Peyer's patch (tissue), 4 donors: Measurements from ENCODE around the gene LRRTM2. TPM values are rescaled to one million over a fixed set of nuclear protein-coding genes. Genes with fewer than 3 reads are reported as not detected.
A peak's percentile ranks its signal among the peaks of the same experiment; 100 is the strongest.
"Not testable (repeated sequence)": the region's sequence is repeated elsewhere in the genome, so short reads cannot be mapped to it uniquely, and the experiment has no call there.

Experiments
- DNase-seq, 3 donors: peaks; one replicate each; pipeline ENCODE4 v3.0.0-alpha.2; 2017 to 2019
- H3K27ac ChIP-seq, 4 donors: fragments of 200-600 bp; sonication (generic); one replicate each; pipeline ENCODE4 v1.5.1; 2016 to 2019
- H3K27me3 ChIP-seq, 2 donors: fragments of 200-600 bp; sonication (generic); one replicate each; pipeline ENCODE4 v1.5.1; 2019
- H3K36me3 ChIP-seq, 3 donors: fragments of 200-600 bp; sonication (generic); one replicate each; pipeline ENCODE4 v1.5.1; 2016 to 2019
- H3K4me1 ChIP-seq, 4 donors: fragments of 200-600 bp; sonication (generic); one replicate each; pipeline ENCODE4 v1.5.1; 2016 to 2019
- H3K4me3 ChIP-seq, 4 donors: fragments of 200-600 bp; sonication (generic); 1 replicate in 3 of 4; 2 replicates in 1 of 4; pipeline ENCODE4 v1.5.1; 2016 to 2019; ENCODE audit warnings: mild to moderate bottlenecking in 1 of 4
- H3K9me3 ChIP-seq, 4 donors: fragments of 200-600 bp; sonication (generic); one replicate each; pipeline ENCODE4 v1.5.1; 2016 to 2019; ENCODE audit warnings: mild to moderate bottlenecking in 1 of 4
- CTCF ChIP-seq, 6 experiments: fragments of 450-650 bp in 4 of 6; fragments of 200-600 bp in 2 of 6; sonication (generic) in 1 of 6; IDR thresholded peaks; one replicate each; pipeline ENCODE4 v1.5.1; 2017 to 2019; ENCODE audit warnings: antibody characterized with exemption in 6 of 6, mild to moderate bottlenecking in 3 of 6, moderate library complexity in 1 of 6
- POLR2A ChIP-seq, 2 donors: fragments of 450-650 bp; IDR thresholded peaks; one replicate each; pipeline ENCODE4 v1.5.1; 2017; ENCODE audit warnings: antibody characterized with exemption in 2 of 2, mild to moderate bottlenecking in 2 of 2, moderate library complexity in 2 of 2
- total RNA-seq, 4 donors: library from RNA; depleted of rRNA; stranded (reverse); fragments of >200 nt; gene quantifications; one replicate each; pipeline ENCODE4 v1.1.0, GENCODE V29; 2016

The LRRTM2 gene
- total RNA-seq, result 1 to 10 TPM in 1 of 4 donors, not detected in 3; 4.1 TPM

GRCh38 chr5:138874771-138875551 is at the start of gene LRRTM2:
Gene LRRTM2 (minus strand): TSS chr5:138875335. CDS start chr5:138874911, 424 bp downstream.
- no peak for TF ChIP-seq CTCF (IDR thresholded peaks at IDR 0.05)
- TF ChIP-seq POLR2A (IDR thresholded peaks at IDR 0.05), result no peak
- H3K9me3 ChIP-seq, result no peaks in the 10 kb centered on the region
- no peak within 1 kb of the TSS for H3K27ac ChIP-seq
- no peak for DNase-seq
- no peaks in the 10 kb centered on the region for H3K27me3 ChIP-seq
- H3K36me3 ChIP-seq, result no peaks in the 10 kb centered on the region
- H3K4me3 ChIP-seq, result peak within 1 kb of the TSS in 1 of 4 donors; percentile 6
- no peaks in the 10 kb centered on the region for H3K4me1 ChIP-seq

DNA sequence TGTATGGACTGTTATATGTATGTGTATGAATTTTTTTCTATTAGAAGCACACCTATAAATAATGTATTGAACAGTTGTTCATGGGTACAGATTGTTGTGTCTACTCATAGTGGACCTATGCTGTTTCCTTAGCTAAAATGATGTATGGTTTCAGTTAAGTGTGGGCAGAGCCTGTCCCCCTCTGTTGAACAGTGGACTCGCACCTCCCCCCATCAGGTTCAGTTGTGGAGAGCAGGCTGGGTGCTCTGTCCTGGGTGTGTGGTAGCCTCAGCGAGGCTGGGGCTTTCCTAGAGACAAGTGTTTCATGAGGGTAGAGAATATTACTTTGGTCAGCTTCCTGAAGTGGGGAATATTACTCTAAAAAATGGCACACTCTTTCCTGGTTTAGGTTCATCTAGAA is 47.4 kb upstream of the LRRTM2 start:
- DNase-seq, result no peak
- no peak for TF ChIP-seq POLR2A (IDR thresholded peaks at IDR 0.05)
- no peak for TF ChIP-seq CTCF (IDR thresholded peaks at IDR 0.05)
- no peaks in the 10 kb centered on the region for H3K27me3 ChIP-seq
- H3K36me3 ChIP-seq, result peaks cover 0 to 47% (median 0%) of the 10 kb centered on the region in 3 donors
- no peak overlapping the region for H3K27ac ChIP-seq
- no peak overlapping the region for H3K4me3 ChIP-seq
- H3K9me3 ChIP-seq, result no peaks in the 10 kb centered on the region
- peaks cover 0 to 12% (median 0%) of the 10 kb centered on the region in 4 donors for H3K4me1 ChIP-seq

GRCh38 chr5:138921362-138921761 is 46.2 kb upstream of the LRRTM2 start:
- not testable (repeated sequence) for H3K9me3 ChIP-seq, H3K4me3 ChIP-seq, DNase-seq, H3K27me3 ChIP-seq, H3K4me1 ChIP-seq, H3K27ac ChIP-seq
- H3K36me3 ChIP-seq, result peaks cover 0 to 37% (median 0%) of the 10 kb centered on the region in 3 donors

DNA sequence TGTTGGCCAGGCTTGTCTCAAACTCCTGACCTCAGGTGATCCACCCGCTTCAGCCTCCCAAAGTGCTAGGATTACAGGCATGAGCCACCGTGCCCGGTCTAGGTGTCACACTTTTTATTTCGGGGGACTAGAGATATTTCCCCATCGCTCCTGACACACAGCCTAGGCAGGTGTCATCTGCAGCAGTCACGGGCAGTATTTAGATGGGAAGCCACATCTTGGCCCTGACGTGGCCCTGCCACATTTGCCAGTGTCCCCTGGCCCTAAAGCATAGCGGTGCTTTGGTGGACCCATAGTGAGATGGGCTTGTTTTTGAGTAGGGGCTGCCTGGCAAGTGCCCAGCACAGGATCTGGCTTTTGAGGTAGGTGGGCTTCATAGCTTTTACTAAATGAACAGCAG is 45.0 kb upstream of the LRRTM2 start:
- Histone ChIP-seq H3K9me3 (no peaks in the 10 kb centered on the region), H3K27me3 (no peaks in the 10 kb centered on the region), H3K4me3 (no peak overlapping the region), H3K27ac (no peak overlapping the region), H3K4me1 (no peaks in the 10 kb centered on the region), H3K36me3 (peaks cover 0 to 30% (median 0%) of the 10 kb centered on the region in 3 donors)
- TF ChIP-seq CTCF (IDR thresholded peaks at IDR 0.05), result no peak
- TF ChIP-seq POLR2A (IDR thresholded peaks at IDR 0.05), result no peak
- DNase-seq, result no peak

DNA sequence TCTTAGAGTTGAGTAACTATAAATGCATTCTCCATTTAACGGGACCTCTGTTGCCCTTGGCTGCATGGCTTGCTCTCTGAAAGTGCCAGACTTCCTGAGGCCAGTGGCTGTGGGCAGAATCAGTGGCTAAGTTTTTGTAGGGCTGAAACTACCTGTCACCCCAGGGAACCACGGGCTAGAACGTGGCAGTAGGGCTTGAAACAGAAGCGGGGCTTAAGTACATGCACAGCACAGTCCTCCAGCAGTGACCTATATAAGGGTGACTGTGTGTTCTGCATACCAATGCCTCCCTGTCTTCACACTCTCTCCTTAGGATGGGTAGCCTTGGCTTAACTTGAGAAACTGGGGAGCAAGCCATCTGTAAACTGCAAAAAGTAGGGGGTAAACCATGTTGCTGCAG is 43.6 kb upstream of the LRRTM2 start:
- no peak overlapping the region for H3K27ac ChIP-seq

More for the DNA sequence above, 43.6 kb upstream of the LRRTM2 start:
- H3K4me3 ChIP-seq, result no peak overlapping the region
- peaks cover 0 to 30% (median 0%) of the 10 kb centered on the region in 3 donors for H3K36me3 ChIP-seq
- no peaks in the 10 kb centered on the region for H3K4me1 ChIP-seq
- TF ChIP-seq CTCF (IDR thresholded peaks at IDR 0.05) (no peak), POLR2A (IDR thresholded peaks at IDR 0.05) (no peak)
- no peak for DNase-seq
- H3K27me3 ChIP-seq, result no peaks in the 10 kb centered on the region
- H3K9me3 ChIP-seq, result no peaks in the 10 kb centered on the region
